ENCODE measurements around the gene YIPF3. TPM values are rescaled to one million over a fixed set of nuclear protein-coding genes. Genes with fewer than 3 reads are reported as not detected.
"Not testable (repeated sequence)": the region's sequence is repeated elsewhere in the genome, so short reads cannot be mapped to it uniquely, and the experiment has no call there.

Gene YIPF3
- total RNA-seq, 1 donor from 2014 or later: 86.2 TPM

GRCh38 chr6:43509984-43510826, 6.5 kb downstream of the YIPF3 start, which contains the start of gene LRRC73:
Gene LRRC73 (minus strand): TSS chr6:43510346. CDS start chr6:43509785, 561 bp downstream.
- DNase-seq (ENCODE audit: low read depth, low spot score): no peak

- DNase-seq (ENCODE audit: low read depth, low spot score): no peak
Measured at GRCh38 chr6:43509142-43509983, 7.4 kb downstream of the YIPF3 start.

- DNase-seq (ENCODE audit: low read depth, low spot score): no peak
Measured at GRCh38 chr6:43508481-43509141, 8.1 kb downstream of the YIPF3 start.

DNA sequence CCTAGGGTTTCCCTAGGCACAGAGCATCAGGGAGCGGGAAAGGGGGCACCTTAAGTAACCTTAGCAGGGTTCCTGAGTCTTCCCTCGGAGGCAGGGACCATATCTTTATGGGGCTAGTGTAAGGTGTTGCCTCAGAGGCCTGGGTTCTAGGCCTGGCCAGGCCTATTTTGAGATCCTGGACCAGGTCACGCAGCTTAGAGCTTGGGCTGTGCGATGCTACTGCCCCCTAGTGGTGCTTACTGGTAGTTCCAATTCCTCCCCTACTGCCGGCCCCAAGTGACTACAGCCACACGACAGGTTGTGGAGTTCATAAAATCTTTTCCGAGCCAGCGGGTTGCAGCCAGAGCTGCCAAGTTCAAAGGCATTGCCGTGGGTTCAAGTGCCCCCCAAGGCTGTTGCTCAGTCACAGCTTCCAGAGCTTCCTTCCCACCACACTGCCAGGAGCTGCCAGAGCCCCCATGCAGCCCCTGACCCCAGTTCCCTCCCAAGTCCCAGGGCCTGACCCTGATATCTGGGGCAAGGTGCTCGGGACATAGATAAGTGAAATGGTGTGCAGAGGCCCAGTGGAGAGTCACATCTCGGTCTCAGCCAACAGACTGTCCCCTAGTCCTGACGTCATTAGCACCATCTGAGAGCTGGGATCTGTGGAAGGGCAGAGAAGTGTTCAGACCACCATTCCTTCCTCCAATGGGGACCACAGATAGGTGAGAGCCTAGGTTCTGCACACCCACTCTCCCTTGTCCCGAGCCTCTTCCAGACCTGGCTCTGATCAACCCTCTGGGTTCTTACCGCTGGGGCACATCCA, 9.9 kb downstream of the YIPF3 start:
- DNase-seq (ENCODE audit: low read depth, low spot score): no peak

- DNase-seq (ENCODE audit: low read depth, low spot score): no peak
Measured at GRCh38 chr6:43506171-43506570, 10.6 kb downstream of the YIPF3 start.

DNA sequence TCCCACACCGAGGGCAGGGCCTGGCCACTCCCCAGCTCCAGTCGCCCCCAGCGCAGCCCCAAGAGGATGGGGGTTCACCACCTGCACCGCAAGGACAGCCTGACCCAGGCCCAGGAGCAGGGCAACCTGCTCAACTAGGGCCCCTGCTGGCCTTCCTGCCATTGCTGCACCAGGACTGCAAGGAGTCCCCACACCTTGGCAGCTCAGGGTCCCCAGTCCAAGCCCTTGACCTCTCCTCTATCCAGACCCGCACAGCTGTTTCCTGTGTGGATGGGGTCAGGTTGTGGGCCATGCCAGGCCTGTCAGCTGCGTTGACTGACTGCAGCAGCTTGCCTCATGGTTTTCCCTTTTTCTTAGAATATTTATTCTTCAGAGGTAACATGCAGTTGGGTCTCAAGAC, 11.0 kb downstream of the YIPF3 start:
- DNase-seq (ENCODE audit: low read depth, low spot score): no peak

DNA sequence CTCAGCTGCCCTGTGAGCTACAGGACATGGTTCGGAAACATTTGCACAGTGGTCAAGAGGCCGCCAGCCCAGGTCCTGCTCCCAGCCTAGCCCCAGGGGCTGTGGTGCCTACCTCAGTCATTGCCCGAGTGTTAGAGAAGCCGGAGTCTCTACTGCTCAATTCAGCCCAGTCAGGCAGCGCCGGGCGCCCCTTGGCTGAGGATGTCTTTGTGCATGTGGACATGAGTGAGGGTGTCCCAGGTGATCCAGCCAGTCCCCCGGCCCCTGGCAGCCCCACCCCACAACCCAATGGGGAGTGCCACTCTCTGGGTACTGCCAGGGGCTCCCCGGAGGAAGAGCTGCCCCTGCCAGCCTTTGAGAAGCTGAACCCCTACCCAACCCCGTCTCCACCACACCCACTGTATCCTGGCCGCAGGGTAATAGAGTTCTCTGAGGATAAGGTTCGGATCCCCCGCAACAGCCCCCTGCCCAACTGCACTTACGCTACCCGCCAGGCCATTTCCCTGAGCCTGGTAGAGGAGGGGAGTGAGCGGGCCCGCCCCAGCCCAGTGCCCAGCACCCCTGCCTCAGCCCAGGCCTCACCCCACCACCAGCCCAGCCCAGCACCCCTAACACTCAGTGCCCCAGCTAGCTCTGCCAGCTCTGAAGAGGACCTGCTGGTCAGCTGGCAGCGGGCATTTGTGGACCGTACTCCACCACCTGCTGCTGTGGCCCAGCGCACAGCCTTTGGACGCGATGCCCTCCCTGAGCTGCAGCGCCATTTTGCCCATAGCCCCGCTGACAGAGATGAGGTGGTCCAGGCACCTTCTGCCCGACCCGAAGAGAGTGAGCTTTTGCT, 11.8 kb downstream of the YIPF3 start:
- no peak for DNase-seq (ENCODE audit: low read depth, low spot score)

GRCh38 chr6:43503443-43503842, 13.3 kb downstream of the YIPF3 start:
- DNase-seq (ENCODE audit: low read depth, low spot score): no peak

DNA sequence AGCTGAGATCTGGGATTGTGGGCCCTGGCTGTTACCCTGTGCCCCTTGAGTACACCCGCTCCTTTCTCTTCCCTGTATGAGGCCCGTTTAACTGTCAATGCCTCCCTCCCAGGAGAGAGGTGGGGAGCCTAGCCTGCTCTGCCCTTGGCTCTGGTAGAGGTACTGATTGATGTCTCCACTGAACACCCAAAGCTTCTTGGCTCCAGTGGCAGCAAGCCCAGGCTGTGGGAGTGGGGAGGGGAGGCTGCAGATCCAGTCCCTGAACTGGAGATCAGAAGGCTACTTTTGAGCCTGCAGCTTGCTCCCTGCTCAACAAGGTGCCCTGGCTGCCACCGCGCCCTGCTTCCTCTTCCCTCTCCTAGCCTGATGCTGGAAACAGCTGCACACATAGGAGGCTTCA, 14.1 kb downstream of the YIPF3 start:
- DNase-seq (ENCODE audit: low read depth, low spot score): no peak

GRCh38 chr6:43500921-43501320, 15.8 kb downstream of the YIPF3 start:
- no peak for DNase-seq (ENCODE audit: low read depth, low spot score)

DNA sequence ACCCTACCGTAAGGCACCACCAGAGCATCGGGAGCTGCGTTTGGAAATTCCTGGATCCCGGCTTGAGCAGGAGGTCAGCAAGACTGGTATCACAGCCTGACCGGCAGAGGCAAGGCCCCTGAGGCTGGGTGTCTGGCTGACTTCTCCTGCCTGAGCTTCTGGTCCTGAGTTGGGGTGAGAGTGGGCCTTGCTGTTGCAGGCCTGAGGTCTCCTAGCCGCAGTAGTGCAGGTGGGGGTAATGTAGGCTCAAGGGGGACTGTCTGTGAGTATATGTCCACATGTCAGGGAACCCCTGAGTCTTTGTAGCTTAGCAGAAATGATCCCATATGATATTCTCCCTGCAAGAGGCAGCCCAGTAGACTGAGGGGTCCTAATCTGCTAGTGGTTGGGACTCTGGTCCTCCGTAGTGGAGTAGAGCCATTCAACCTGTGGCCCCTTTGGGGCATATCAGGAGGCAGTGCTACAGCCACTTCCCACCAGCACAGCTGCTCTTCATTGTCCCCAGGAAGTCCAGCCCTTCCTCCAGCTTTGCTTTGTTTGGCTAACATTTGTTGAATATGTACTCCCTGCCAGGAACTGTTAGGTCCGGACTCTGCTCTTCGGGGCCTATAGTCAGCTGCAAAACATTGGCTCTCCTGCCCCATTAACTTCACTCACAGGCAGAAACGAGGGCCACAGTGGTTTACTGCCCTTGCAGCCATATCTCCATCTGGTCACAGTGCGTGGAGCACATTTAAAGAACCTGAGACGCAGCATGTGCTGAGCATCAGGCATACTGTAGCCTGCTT, 17.5 kb downstream of the YIPF3 start:
- peak; percentile 29 for DNase-seq (ENCODE audit: low read depth, low spot score)

- not testable (repeated sequence) for DNase-seq (ENCODE audit: low read depth, low spot score)
Measured at GRCh38 chr6:43498291-43498690, 18.4 kb downstream of the YIPF3 start.

DNA sequence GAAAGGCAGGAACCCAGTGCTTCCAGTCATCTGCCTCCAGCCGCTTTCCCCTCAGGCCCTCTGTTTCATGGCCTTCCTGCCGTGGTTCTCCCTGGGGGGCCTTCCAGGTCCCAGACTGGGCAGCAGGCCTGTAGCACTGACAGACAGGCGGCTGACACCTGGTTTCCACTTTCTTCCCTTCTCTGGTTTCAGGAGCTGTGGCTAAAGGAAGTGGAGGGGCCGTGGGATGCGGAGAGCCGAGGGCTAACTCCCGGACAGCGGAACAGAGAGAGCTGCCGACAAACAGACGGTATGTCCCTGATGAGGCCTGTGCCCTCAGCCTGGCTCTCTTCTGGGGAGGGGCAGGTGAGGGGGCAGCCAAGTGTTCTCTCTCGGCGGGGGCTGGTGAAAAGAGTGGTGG, 19.0 kb downstream of the YIPF3 start:
- DNase-seq (ENCODE audit: low read depth, low spot score): no peak

GRCh38 chr6:43497129-43497396, 19.7 kb downstream of the YIPF3 start:
- no peak for DNase-seq (ENCODE audit: low read depth, low spot score)

DNA sequence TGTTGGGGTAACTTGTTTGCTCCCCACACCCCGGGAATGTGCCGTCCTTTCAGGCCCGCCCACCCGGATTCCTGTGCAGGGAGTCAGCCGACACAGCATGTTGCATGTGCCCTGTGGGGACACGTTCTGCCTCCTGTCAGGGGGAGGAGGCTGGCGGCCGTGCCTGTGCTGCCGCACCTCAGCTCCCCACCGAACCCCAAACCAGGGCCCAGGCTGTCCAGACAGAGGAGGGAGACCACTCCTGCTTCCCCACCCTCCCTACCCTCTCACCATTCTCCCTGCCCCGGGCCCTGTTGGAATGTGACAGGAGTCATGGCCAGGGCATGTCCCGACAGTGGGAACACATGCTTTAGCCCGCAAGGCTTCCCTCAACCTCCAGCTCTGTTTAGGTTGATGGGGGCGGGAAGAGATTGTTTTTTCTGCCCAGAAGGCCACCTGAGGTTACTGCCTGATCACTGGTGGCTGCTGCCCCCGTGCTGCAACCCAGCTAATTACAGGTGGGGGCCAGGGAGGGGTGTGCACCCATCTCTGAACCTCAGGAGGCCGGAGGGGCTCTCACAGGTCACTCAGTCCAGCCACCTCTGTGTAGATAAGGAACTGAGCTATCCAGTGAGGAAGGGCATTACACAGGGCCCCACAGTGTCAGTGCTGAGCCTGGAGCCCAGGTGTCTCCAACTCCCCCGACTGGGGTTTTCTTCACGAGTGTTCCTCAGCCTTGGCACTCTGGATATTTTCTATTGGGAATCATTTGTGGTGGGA, 20.2 kb downstream of the YIPF3 start:
- no peak for DNase-seq (ENCODE audit: low read depth, low spot score)

DNA sequence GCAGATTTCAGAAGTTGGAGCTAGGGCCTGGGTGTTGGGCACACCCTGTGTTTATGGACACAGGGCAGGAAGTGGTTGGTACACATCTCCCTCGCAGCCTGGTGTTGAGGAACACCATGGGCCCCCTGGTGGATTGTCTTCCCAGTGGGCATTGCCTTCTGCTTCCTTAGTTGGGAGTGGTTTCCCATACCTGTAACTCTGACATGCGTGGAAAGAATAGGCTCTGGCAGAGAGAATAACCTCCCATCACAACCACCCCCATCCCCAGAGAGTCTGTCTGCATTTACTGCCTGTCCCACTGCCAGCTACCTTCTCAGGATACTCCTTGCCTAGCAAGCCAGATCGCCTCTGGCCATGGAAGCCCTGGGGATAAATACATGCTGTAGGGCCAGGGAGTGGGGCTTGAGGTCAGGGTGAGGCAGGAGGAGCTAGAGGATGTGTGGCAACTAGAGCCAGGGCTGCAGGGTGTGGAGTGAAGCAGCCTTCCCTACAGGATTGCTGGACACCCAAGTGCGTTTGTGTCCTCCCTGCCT, 21.3 kb downstream of the YIPF3 start:
- DNase-seq (ENCODE audit: low read depth, low spot score): no peak

GRCh38 chr6:43494766-43495165, 22.0 kb downstream of the YIPF3 start:
- no peak for DNase-seq (ENCODE audit: low read depth, low spot score)

DNA sequence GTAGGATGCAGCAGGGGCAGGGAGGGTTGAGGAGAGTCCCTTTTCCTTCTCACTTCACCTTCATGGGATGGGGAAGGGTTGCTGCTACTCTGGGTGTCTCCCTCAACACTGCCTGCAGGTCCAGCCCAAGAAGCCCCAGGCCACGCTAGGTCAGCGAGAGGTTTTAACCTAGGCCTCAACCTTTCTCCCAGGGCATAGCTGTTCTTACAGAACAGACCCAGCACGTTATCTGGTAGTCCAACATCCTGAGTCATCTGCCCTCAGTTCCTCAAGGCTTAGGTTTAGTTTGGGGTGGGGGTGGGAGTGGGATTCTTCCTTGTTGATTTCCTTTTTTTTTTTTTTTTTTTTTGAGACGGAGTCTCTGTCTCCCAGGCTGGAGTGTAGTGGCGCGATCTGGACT, 22.4 kb downstream of the YIPF3 start:
- DNase-seq (ENCODE audit: low read depth, low spot score): no peak

DNA sequence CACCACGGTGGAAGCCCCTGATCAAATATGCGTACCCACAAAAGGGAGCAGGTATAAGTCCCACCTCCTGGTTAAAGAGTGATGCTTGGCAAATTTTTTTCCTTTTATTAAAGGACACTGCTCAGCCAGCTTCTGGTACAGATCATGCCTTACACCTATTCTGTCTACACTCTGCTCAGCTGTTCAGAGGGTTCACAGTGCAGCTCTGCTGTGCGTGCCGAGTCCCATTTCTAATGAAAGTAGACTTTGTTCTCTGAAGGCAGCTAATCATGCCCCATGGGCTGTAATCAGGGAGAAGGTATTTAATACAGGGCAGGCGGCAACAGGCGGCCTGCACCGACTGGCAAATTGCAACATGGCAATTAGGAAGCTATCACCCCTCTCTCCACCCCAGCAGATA, 22.9 kb downstream of the YIPF3 start:
- DNase-seq (ENCODE audit: low read depth, low spot score): no peak
